DOHH2 (cell line): ENCODE data around the gene TRPC4.

Source experiments
- H3F3A ChIP-seq: fragments of 200-600 bp; sonication (generic), shearing (Covaris generic); 2 replicates; pipeline ENCODE4 v1.6.0; 2016; ENCODE audit warnings: antibody characterized with exemption, mild to moderate bottlenecking; ENCODE audit not compliant: control insufficient read depth, insufficient read depth
- H3K27ac ChIP-seq: fragments of 200-600 bp; sonication (generic); 2 replicates; pipeline ENCODE4 v1.5.1; 2014; ENCODE audit warnings: low read depth, mild to moderate bottlenecking, low read length, moderate library complexity
- H3K27me3 ChIP-seq: fragments of 200-600 bp; sonication (generic); 2 replicates; pipeline ENCODE4 v1.6.1; 2014; ENCODE audit warnings: mild to moderate bottlenecking, low read length, mixed read lengths; ENCODE audit not compliant: control insufficient read depth
- H3K36me3 ChIP-seq: fragments of 200-600 bp; sonication (generic); 2 replicates; pipeline ENCODE4 v1.6.1; 2014; ENCODE audit warnings: mild to moderate bottlenecking, low read length, moderate library complexity, mixed read lengths; ENCODE audit not compliant: control insufficient read depth
- H3K4me1 ChIP-seq: fragments of 200-600 bp; sonication (generic); 2 replicates; pipeline ENCODE4 v1.6.1; 2014; ENCODE audit warnings: mild to moderate bottlenecking, low read length, mixed read lengths; ENCODE audit not compliant: control insufficient read depth
- H3K4me2 ChIP-seq: fragments of 200-600 bp; sonication (generic); 2 replicates; pipeline ENCODE4 v1.6.0; 2014; ENCODE audit warnings: mild to moderate bottlenecking, low read length, moderate library complexity
- H3K4me3 ChIP-seq: fragments of 200-600 bp; sonication (generic); 2 replicates; pipeline ENCODE4 v1.5.1; 2014; ENCODE audit warnings: mild to moderate bottlenecking, low read length, mixed read lengths
- H3K79me2 ChIP-seq: fragments of 200-600 bp; sonication (generic); 2 replicates; pipeline ENCODE4 v1.6.1; 2014; ENCODE audit warnings: mild to moderate bottlenecking, low read length, mixed read lengths; ENCODE audit not compliant: control insufficient read depth
- H3K9me2 ChIP-seq: fragments of 200-600 bp; sonication (generic); replicated peaks from 2 replicates; pipeline ENCODE4 v1.6.1; 2014; ENCODE audit warnings: mild to moderate bottlenecking, low read length, mixed read lengths; ENCODE audit not compliant: control insufficient read depth
- H3K9me3 ChIP-seq: fragments of 200-600 bp; sonication (generic); 2 replicates; pipeline ENCODE4 v1.6.1; 2014; ENCODE audit warnings: antibody characterized with exemption, low read length, mixed read lengths; ENCODE audit not compliant: control insufficient read depth, insufficient read depth
- H4K20me1 ChIP-seq: fragments of 200-600 bp; sonication (generic); 2 replicates; pipeline ENCODE4 v1.6.0; 2014; ENCODE audit warnings: low read depth, mild to moderate bottlenecking, antibody characterized with exemption, low read length, moderate library complexity; ENCODE audit not compliant: control insufficient read depth, insufficient read depth
- EZH2phosphoT487 ChIP-seq: fragments of 200-600 bp; sonication (generic); IDR thresholded peaks from 2 replicates; pipeline ENCODE4 v1.6.1; 2017; ENCODE audit warnings: borderline replicate concordance, mild to moderate bottlenecking, antibody characterized with exemption, low read length, moderate library complexity, mixed read lengths
- TF ChIP-seq, protein P1 (sequence below): fragments of 200-600 bp; sonication (generic); IDR thresholded peaks from one replicate; pipeline ENCODE4 v1.5.1; 2014; ENCODE audit warnings: antibody characterized with exemption, mild to moderate bottlenecking, low read depth, low read length; ENCODE audit not compliant: poor library complexity, severe bottlenecking

The TRPC4 gene

DNA sequence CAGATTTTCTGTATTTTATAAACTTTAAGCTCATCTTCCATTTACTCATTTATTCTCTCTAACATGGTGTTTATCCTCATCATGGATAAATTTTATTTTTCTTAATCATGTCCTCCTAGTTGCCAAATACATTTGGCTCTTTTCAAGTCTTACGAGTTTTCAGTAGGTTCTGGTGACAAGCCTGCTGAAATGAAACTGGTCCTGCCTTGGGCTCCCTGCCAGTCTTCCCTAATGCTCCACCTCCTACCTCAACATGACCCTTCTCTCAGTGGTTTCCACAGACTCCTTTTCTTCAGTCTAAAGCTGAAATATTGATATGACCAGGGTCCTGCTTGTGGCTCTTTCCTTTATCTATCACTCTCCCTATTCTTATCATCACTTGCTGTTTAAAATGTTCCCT is 81.2 kb downstream of the TRPC4 start:
- Histone ChIP-seq H3F3A (no peaks in the 10 kb centered on the region), H3K4me1 (no peaks in the 10 kb centered on the region), H3K4me2 (no peak overlapping the region), H3K4me3 (no peak overlapping the region), H3K9me2 (no peaks in the 10 kb centered on the region), H3K27ac (no peak overlapping the region), H3K9me3 (no peaks in the 10 kb centered on the region), H3K27me3 (no peaks in the 10 kb centered on the region), H4K20me1 (no peaks in the 10 kb centered on the region), H3K36me3 (no peaks in the 10 kb centered on the region), H3K79me2 (no peaks in the 10 kb centered on the region)
- no peak for TF ChIP-seq EZH2phosphoT487
- TF ChIP-seq, protein P1, sequence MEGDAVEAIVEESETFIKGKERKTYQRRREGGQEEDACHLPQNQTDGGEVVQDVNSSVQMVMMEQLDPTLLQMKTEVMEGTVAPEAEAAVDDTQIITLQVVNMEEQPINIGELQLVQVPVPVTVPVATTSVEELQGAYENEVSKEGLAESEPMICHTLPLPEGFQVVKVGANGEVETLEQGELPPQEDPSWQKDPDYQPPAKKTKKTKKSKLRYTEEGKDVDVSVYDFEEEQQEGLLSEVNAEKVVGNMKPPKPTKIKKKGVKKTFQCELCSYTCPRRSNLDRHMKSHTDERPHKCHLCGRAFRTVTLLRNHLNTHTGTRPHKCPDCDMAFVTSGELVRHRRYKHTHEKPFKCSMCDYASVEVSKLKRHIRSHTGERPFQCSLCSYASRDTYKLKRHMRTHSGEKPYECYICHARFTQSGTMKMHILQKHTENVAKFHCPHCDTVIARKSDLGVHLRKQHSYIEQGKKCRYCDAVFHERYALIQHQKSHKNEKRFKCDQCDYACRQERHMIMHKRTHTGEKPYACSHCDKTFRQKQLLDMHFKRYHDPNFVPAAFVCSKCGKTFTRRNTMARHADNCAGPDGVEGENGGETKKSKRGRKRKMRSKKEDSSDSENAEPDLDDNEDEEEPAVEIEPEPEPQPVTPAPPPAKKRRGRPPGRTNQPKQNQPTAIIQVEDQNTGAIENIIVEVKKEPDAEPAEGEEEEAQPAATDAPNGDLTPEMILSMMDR = no peak

DNA sequence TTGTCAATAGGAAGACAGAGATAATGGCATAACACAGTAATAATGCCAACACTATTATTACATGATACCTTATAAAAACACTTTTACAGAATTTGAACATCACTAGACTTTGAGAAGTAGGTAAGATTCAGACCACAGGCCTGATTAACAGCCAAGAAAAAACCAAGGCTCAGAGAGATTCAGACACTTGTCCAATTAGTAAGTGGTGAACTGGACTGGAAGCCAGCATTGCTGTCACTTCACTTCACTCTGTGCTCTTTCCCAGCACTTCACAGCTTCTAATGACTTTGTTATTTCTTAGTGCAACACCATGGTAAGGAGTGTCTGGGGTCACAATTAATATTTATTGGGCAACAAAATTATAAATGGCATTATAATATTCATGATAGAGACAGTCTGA is 91.9 kb downstream of the TRPC4 start:
- Histone ChIP-seq H3F3A (no peaks in the 10 kb centered on the region), H4K20me1 (no peaks in the 10 kb centered on the region), H3K4me3 (no peak overlapping the region), H3K9me3 (no peaks in the 10 kb centered on the region), H3K27ac (no peak overlapping the region), H3K27me3 (no peaks in the 10 kb centered on the region), H3K4me2 (no peak overlapping the region), H3K4me1 (no peaks in the 10 kb centered on the region), H3K9me2 (no peaks in the 10 kb centered on the region), H3K36me3 (no peaks in the 10 kb centered on the region), H3K79me2 (no peaks in the 10 kb centered on the region)
- TF ChIP-seq, protein P1 = no peak
- TF ChIP-seq EZH2phosphoT487 = no peak

DNA sequence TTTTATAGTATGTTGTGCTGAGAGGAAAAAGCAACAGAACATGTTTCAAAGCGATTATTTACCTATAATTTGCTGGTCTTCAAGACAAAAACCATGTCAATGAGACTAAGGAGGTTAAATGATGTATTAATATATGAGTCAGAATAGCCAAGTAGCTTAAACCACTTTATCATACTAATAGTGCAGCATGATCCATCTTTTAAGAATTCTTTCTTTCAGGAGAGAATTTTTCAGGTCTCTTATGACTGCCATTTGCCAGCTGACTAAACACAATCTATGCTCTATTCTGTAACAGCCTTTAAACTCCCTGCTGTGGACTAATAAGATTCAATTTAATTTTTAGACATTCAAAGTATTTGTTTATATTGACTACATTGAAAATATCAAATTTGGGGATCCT is 93.7 kb downstream of the TRPC4 start:
- no peaks in the 10 kb centered on the region for H3K9me3 ChIP-seq
- H3K27ac ChIP-seq = no peak overlapping the region
- H3K4me3 ChIP-seq = no peak overlapping the region
- H3K9me2 ChIP-seq = no peaks in the 10 kb centered on the region
- H3K27me3 ChIP-seq = no peaks in the 10 kb centered on the region
- H3F3A ChIP-seq = no peaks in the 10 kb centered on the region
- no peak overlapping the region for H3K4me2 ChIP-seq
- H4K20me1 ChIP-seq = no peaks in the 10 kb centered on the region
- no peaks in the 10 kb centered on the region for H3K79me2 ChIP-seq
- no peaks in the 10 kb centered on the region for H3K4me1 ChIP-seq
- TF ChIP-seq, protein P1 = no peak
- TF ChIP-seq EZH2phosphoT487 = no peak
- H3K36me3 ChIP-seq = no peaks in the 10 kb centered on the region

- no peaks in the 10 kb centered on the region for H3K27me3 ChIP-seq
- H3K36me3 ChIP-seq = no peaks in the 10 kb centered on the region
- no peaks in the 10 kb centered on the region for H3K9me3 ChIP-seq
- no peak overlapping the region for H3K4me3 ChIP-seq
- H3K79me2 ChIP-seq = no peaks in the 10 kb centered on the region
- H3K9me2 ChIP-seq = no peaks in the 10 kb centered on the region
- H3F3A ChIP-seq = no peaks in the 10 kb centered on the region
- H4K20me1 ChIP-seq = no peaks in the 10 kb centered on the region
- TF ChIP-seq EZH2phosphoT487 = no peak
- H3K27ac ChIP-seq = no peak overlapping the region
- no peaks in the 10 kb centered on the region for H3K4me1 ChIP-seq
- no peak overlapping the region for H3K4me2 ChIP-seq
These were observed 96.9 kb downstream of the TRPC4 start for GRCh38 chr13:37772644-37773043.
